ENCODE data around the gene ACTR5. TPM values are rescaled to one million over a fixed set of nuclear protein-coding genes. Genes with fewer than 3 reads are reported as not detected.

The ACTR5 gene
- total RNA-seq, 1 donor from 2014 or later: 17.3 TPM

DNA sequence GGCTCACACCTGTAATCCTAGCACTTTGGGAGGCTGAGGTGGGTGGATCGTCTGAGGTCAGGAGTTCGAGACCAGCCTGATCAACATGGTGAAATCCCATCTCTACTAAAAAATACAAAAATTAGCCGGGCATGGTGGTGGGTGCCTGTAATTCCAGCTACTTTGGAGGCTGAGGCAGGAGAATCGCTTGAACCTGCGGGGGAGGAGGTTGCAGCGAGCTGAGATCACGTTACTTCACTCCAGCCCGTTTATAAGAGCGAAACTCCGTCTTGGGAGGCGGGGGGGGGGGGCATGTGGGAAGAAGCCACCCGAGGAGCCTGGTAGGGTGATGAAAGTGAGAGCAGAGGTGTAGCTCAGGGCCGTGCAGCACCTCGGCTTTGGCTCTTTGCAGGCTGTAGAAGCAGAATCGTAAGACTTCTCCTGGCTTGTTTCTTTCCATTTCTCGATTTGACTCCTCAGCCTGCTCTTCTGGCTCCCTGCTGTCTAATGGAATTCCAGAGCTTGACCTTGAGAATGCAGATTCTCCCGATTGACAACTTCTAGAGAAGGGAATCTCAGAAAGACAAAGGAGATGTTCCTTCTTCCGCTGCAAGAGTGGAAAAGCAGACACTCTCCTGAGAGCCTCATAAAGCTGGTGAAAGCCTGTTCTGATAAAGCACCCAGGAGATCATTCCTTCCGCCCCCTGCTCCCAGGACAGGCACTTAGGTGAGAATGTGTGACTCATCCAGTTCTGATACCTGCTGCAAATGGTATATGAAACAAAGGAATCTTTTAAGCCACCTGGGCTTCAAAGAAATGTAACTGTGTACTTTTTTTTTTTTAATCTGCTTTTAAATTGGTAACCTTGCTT is 31.2 kb downstream of the ACTR5 start:
- peaks cover 20% of the 10 kb centered on the region for H3K36me3 Mint-ChIP-seq (ENCODE audit: low read depth, unreplicated experiment)
- H3K27me3 Mint-ChIP-seq (ENCODE audit: unreplicated experiment): peaks cover 2% of the 10 kb centered on the region
- peaks cover 4% of the 10 kb centered on the region for H3K4me1 Mint-ChIP-seq (ENCODE audit: unreplicated experiment)
- no peak overlapping the region for H3K4me3 Mint-ChIP-seq (ENCODE audit: unreplicated experiment)
- no peak for TF ChIP-seq CTCF (IDR thresholded peaks at IDR 0.05; ENCODE audit: unreplicated experiment)
- no peak for DNase-seq (ENCODE audit: low spot score)
- H3K9me3 Mint-ChIP-seq (ENCODE audit: unreplicated experiment): no peaks in the 10 kb centered on the region
- no peak overlapping the region for H3K27ac Mint-ChIP-seq (ENCODE audit: unreplicated experiment)

GRCh38 chr20:38782275-38782674 is 34.0 kb downstream of the ACTR5 start:
- H3K9me3 Mint-ChIP-seq (ENCODE audit: unreplicated experiment): no peaks in the 10 kb centered on the region
- H3K27ac Mint-ChIP-seq (ENCODE audit: unreplicated experiment): no peak overlapping the region
- peaks cover 4% of the 10 kb centered on the region for H3K4me1 Mint-ChIP-seq (ENCODE audit: unreplicated experiment)
- H3K36me3 Mint-ChIP-seq (ENCODE audit: low read depth, unreplicated experiment): no peaks in the 10 kb centered on the region
- no peak for DNase-seq (ENCODE audit: low spot score)
- H3K4me3 Mint-ChIP-seq (ENCODE audit: unreplicated experiment): no peak overlapping the region
- TF ChIP-seq CTCF (IDR thresholded peaks at IDR 0.05; ENCODE audit: unreplicated experiment): no peak
- H3K27me3 Mint-ChIP-seq (ENCODE audit: unreplicated experiment): peaks cover 2% of the 10 kb centered on the region

- no peaks in the 10 kb centered on the region for H3K27me3 Mint-ChIP-seq (ENCODE audit: unreplicated experiment)
- no peak for TF ChIP-seq CTCF (IDR thresholded peaks at IDR 0.05; ENCODE audit: unreplicated experiment)
- H3K4me1 Mint-ChIP-seq (ENCODE audit: unreplicated experiment): no peaks in the 10 kb centered on the region
- H3K4me3 Mint-ChIP-seq (ENCODE audit: unreplicated experiment): no peak overlapping the region
- no peaks in the 10 kb centered on the region for H3K36me3 Mint-ChIP-seq (ENCODE audit: low read depth, unreplicated experiment)
- H3K9me3 Mint-ChIP-seq (ENCODE audit: unreplicated experiment): no peaks in the 10 kb centered on the region
- DNase-seq (ENCODE audit: low spot score): no peak
- H3K27ac Mint-ChIP-seq (ENCODE audit: unreplicated experiment): no peak overlapping the region
Observed at GRCh38 chr20:38787870-38788269, 39.6 kb downstream of the ACTR5 start.

DNA sequence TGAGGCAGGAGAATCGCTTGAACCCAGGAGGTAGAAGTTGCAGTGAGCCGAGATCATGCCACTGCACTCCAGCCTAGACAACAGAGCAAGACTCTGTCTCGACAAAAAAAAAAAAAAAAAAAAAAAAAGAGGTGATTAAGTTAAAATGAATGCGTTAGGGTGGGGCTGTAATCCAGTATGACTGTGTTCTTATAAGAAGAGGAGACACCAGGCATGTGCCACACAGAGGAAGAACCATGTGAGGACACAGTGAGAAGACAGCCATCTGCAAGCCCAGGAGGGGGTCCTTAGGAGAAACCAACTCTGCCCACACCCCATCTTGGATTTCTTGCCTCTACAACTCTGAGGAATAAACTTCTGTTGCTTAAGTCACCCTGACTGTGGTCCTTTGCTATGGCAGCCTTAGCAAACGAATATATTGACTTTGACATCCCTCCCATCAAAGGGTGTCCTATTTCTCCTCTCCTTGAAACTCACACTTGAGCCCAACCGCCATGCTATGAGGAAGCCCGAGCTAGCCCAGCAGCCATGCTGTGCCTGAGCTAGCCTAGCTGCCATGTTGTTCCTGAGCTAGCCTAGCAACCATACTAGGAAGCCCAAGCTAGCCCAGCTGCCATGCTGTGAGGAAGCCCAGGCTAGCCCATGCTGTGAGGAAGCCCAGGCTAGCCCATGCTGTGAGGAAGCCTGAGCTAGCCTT is 41.4 kb downstream of the ACTR5 start:
- no peak for DNase-seq (ENCODE audit: low spot score)
- Mint-ChIP-seq H3K27me3 (ENCODE audit: unreplicated experiment) (no peaks in the 10 kb centered on the region), H3K27ac (ENCODE audit: unreplicated experiment) (no peak overlapping the region), H3K4me3 (ENCODE audit: unreplicated experiment) (no peak overlapping the region), H3K9me3 (ENCODE audit: unreplicated experiment) (no peaks in the 10 kb centered on the region), H3K36me3 (ENCODE audit: low read depth, unreplicated experiment) (no peaks in the 10 kb centered on the region), H3K4me1 (ENCODE audit: unreplicated experiment) (no peaks in the 10 kb centered on the region)
- TF ChIP-seq CTCF (IDR thresholded peaks at IDR 0.05; ENCODE audit: unreplicated experiment): no peak
